ENCODE measurements around the gene AFF3.

DNA sequence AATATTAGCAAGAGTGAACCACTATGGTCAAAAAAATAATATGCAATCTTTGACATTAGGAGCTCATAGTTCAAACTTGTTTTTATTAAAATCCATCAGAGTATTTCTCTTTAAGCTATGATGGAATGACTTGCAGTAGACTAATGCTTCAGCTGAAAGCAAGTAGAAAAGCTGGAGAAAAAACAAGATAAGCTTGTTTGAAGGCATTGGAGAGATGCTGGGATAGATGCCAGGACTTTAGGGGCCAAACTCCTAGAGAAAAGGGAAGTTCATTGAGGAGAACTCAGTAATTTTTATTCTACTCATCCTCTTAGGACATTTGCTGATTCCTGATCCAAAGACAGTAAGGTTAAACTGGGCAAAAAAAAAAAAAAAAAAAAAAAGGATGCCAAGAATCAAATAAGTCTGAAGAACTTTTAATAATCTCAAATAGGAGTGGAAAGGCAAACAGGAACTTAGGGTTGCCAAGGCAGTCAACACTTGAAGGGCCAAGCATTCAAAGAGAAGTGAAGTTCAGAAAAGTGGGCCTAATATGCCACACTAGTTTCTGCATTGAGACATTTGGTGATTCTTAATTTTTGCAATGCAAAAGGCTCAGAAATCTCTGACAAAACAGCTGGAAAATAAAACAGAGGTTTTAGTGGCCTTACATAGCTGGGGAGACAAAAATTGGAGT is 19.7 kb upstream of the AFF3 start:
- TF ChIP-seq, protein P1, sequence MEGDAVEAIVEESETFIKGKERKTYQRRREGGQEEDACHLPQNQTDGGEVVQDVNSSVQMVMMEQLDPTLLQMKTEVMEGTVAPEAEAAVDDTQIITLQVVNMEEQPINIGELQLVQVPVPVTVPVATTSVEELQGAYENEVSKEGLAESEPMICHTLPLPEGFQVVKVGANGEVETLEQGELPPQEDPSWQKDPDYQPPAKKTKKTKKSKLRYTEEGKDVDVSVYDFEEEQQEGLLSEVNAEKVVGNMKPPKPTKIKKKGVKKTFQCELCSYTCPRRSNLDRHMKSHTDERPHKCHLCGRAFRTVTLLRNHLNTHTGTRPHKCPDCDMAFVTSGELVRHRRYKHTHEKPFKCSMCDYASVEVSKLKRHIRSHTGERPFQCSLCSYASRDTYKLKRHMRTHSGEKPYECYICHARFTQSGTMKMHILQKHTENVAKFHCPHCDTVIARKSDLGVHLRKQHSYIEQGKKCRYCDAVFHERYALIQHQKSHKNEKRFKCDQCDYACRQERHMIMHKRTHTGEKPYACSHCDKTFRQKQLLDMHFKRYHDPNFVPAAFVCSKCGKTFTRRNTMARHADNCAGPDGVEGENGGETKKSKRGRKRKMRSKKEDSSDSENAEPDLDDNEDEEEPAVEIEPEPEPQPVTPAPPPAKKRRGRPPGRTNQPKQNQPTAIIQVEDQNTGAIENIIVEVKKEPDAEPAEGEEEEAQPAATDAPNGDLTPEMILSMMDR (conservative IDR thresholded peaks at IDR 0.05), result no peak
- no peak for TF ChIP-seq EZH2 (IDR thresholded peaks at IDR 0.05; ENCODE audit: low read depth)

Data from PC-9 (cell line).